Measurements from ENCODE around the gene GAB2. TPM values are rescaled to one million over a fixed set of nuclear protein-coding genes. Genes with fewer than 3 reads are reported as not detected.

The GAB2 gene
- total RNA-seq, result 20.0 and 20.9 TPM in 2 replicates

GRCh38 chr11:78417175-78417887, at the start of gene GAB2:
GAB2 (minus strand) TSS chr11:78417820; CDS start chr11:78417720, 100 bp downstream.

DNA sequence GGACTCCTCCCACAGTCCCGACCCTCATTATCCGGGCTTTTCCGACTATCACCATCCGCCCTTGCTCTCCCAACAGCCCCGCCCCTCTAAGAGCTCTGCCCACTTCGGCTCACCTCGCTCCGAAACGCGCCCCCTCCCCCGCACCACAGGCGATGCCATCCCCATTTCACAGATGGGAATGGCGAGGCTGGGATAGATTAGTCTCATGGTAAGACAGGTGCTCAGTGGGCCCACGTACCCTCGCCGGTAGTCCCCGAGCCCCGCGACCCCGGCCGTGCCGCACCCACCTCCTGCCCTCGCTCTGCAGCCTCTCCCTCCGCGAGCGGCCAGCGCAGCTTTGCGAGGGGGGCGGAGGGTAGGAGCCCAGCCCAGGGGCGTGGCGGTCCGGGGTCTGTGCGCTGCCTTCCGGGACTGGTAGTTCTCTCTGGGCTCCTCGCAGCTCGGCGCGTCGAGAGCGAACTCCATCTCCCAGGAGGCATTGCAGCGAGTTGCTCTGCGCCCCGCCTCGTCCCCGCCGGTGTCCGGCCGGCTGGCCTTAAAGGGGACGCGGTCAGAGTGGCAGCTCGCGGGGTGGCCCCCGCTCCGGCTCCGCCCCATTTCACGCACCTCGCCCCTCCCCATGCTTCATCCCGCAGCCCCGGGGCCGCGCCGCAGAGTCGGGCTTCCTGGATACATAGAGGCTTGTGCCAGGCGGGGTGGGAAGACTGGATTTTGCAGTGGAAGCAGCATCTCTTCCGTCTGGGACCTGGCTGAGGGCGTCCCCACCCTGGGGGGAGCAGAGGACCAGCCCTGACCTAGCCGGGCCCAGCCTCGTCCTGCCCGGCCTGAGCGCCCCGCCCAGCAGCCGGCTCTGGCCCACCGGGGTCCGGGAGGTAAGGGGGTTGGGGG, 229.1 kb downstream of the GAB2 start, which contains the start of the genes KCTD21 and USP35:
TSS of gene KCTD21 (minus strand) at position 341 of the 888 bp plus-strand sequence. CDS start 14,072 bp downstream, outside the sequence.
TSS of gene USP35 (plus strand) at position 634 of the 888 bp plus-strand sequence. CDS start 7,327 bp downstream, outside the sequence.

Other genes starting within 250 kb of the GAB2 start
- 4.2 and 5.4 TPM in 2 replicates for gene KCTD21, start 229.2 kb downstream of the GAB2 start, total RNA-seq
- gene USP35, start 228.9 kb downstream of the GAB2 start, total RNA-seq, result 5.3 and 7.0 TPM in 2 replicates
- 7.3 and 15.2 TPM in 2 replicates for gene NARS2, start 157.0 kb upstream of the GAB2 start, total RNA-seq

Measured in dermis lymphatic vessel endothelial cell (primary cell).